ENCODE measurements around the gene CAP1. TPM values are rescaled to one million over a fixed set of nuclear protein-coding genes. Genes with fewer than 3 reads are reported as not detected.

The CAP1 gene
- total RNA-seq, 1 donor from 2014 or later = 66.0 TPM

GRCh38 chr1:40042341-40042740, 1.8 kb downstream of the CAP1 start:
- Histone ChIP-seq H3K4me3 (peak overlapping the region; percentile 96), H3K9me3 (replicated peaks) (no peaks in the 10 kb centered on the region), H3K27ac (replicated peaks) (peak overlapping the region; percentile 1), H3K4me1 (peaks cover 96% of the 10 kb centered on the region), H3K27me3 (ENCODE audit: low read depth) (no peaks in the 10 kb centered on the region), H3K36me3 (peaks cover 7% of the 10 kb centered on the region)
- no peak for TF ChIP-seq CTCF (IDR thresholded peaks at IDR 0.05; ENCODE audit: borderline replicate concordance)
- intact Hi-C loops (cut with micrococcal nuclease) = no loop called here
- no peak for DNase-seq

- no peak for DNase-seq
- Histone ChIP-seq H3K9me3 (replicated peaks) (no peaks in the 10 kb centered on the region), H3K36me3 (peaks cover 7% of the 10 kb centered on the region), H3K27ac (replicated peaks) (no peak overlapping the region), H3K4me3 (no peak overlapping the region), H3K4me1 (peaks cover 96% of the 10 kb centered on the region), H3K27me3 (ENCODE audit: low read depth) (no peaks in the 10 kb centered on the region)
- intact Hi-C loops (cut with micrococcal nuclease) = no loop called here
- no peak for TF ChIP-seq CTCF (IDR thresholded peaks at IDR 0.05; ENCODE audit: borderline replicate concordance)
Observed at GRCh38 chr1:40044110-40044509, 3.6 kb downstream of the CAP1 start.

- Histone ChIP-seq H3K4me1 (peaks cover 96% of the 10 kb centered on the region), H3K27ac (replicated peaks) (no peak overlapping the region), H3K27me3 (ENCODE audit: low read depth) (no peaks in the 10 kb centered on the region), H3K4me3 (no peak overlapping the region), H3K9me3 (replicated peaks) (no peaks in the 10 kb centered on the region), H3K36me3 (peaks cover 7% of the 10 kb centered on the region)
- intact Hi-C loops (cut with micrococcal nuclease) = no loop called here
- no peak for DNase-seq
- TF ChIP-seq CTCF (IDR thresholded peaks at IDR 0.05; ENCODE audit: borderline replicate concordance) = no peak
Observed at GRCh38 chr1:40045182-40045581, 4.7 kb downstream of the CAP1 start.

- DNase-seq = no peak
- intact Hi-C loops (cut with micrococcal nuclease) = no loop called here
- Histone ChIP-seq H3K27ac (replicated peaks) (no peak overlapping the region), H3K4me3 (no peak overlapping the region), H3K4me1 (peaks cover 100% of the 10 kb centered on the region), H3K27me3 (ENCODE audit: low read depth) (no peaks in the 10 kb centered on the region), H3K36me3 (peaks cover 7% of the 10 kb centered on the region), H3K9me3 (replicated peaks) (no peaks in the 10 kb centered on the region)
- TF ChIP-seq CTCF (IDR thresholded peaks at IDR 0.05; ENCODE audit: borderline replicate concordance) = no peak
Observed at GRCh38 chr1:40045766-40046165, 5.2 kb downstream of the CAP1 start.

GRCh38 chr1:40047276-40047675, 6.7 kb downstream of the CAP1 start:
- peaks cover 6% of the 10 kb centered on the region for H3K36me3 ChIP-seq
- H3K9me3 ChIP-seq (replicated peaks) = no peaks in the 10 kb centered on the region
- H3K4me1 ChIP-seq = peaks cover 100% of the 10 kb centered on the region
- no peak for DNase-seq
- H3K4me3 ChIP-seq = no peak overlapping the region
- no peak for TF ChIP-seq CTCF (IDR thresholded peaks at IDR 0.05; ENCODE audit: borderline replicate concordance)
- intact Hi-C loops (cut with micrococcal nuclease) = no loop called here
- H3K27ac ChIP-seq (replicated peaks) = peak overlapping the region; percentile 2
- H3K27me3 ChIP-seq (ENCODE audit: low read depth) = no peaks in the 10 kb centered on the region

- no peak for DNase-seq
- intact Hi-C loops (cut with micrococcal nuclease) = no loop called here
- no peak overlapping the region for H3K4me3 ChIP-seq
- no peaks in the 10 kb centered on the region for H3K27me3 ChIP-seq (ENCODE audit: low read depth)
- H3K36me3 ChIP-seq = peaks cover 1% of the 10 kb centered on the region
- H3K4me1 ChIP-seq = peaks cover 98% of the 10 kb centered on the region
- H3K27ac ChIP-seq (replicated peaks) = peak overlapping the region; percentile 2
- no peaks in the 10 kb centered on the region for H3K9me3 ChIP-seq (replicated peaks)
- TF ChIP-seq CTCF (IDR thresholded peaks at IDR 0.05; ENCODE audit: borderline replicate concordance) = no peak
Observed at GRCh38 chr1:40047769-40048168, 7.2 kb downstream of the CAP1 start.

Measured in left ventricle myocardium inferior (tissue), 1 donor.